B cell (primary cell): Measurements from ENCODE around the gene BLVRB. TPM values are rescaled to one million over a fixed set of nuclear protein-coding genes. Genes with fewer than 3 reads are reported as not detected.

ENCODE experiments used
- ATAC-seq: fragments of 200-7000 bp; cut with Tn5 transposase; one replicate; pipeline ENCODE4 v1.10.0; 2021; ENCODE audit warnings: low read depth, mild to moderate bottlenecking, moderate number of reproducible peaks, moderate library complexity
- CTCF ChIA-PET: fragments of 350-600 bp; sonication (Branson Sonifier 250); formaldehyde crosslinking; loops from one replicate; lab custom pipeline; 2021; ENCODE audit warnings: antibody characterized with exemption, inconsistent platforms; lab: Charles Lee
- POLR2A ChIA-PET: fragments of 350-600 bp; sonication (Branson Sonifier 250); formaldehyde crosslinking; loops from one replicate; lab custom pipeline; 2021; ENCODE audit warnings: antibody characterized with exemption; lab: Charles Lee
- DNase-seq: peaks from one replicate; pipeline ENCODE4 v3.0.0; 2013
- H2AFZ ChIP-seq: 2 replicates; pipeline ENCODE4 v1.6.1; 2012; ENCODE audit warnings: mild to moderate bottlenecking, low read depth, low read length; ENCODE audit not compliant: insufficient read depth, poor library complexity, severe bottlenecking
- H3K27ac ChIP-seq, 2 donors: 1 replicate in 1 of 2; 2 replicates in 1 of 2; pipeline ENCODE4 v1.5.1; 2012 to 2013; ENCODE audit warnings: low read length in 2 of 2, mild to moderate bottlenecking in 2 of 2, moderate library complexity in 1 of 2
- H3K27me3 ChIP-seq, 4 experiments: fragments of 200-600 bp in 1 of 4; sonication (generic) in 1 of 4; replicated peaks in 1 of 4; 1 replicate in 2 of 4; 2 replicates in 2 of 4; pipeline versions ENCODE4 v1.6.1 to v1.7.0; 2013 to 2016; ENCODE audit warnings: low read length in 3 of 4, mild to moderate bottlenecking in 2 of 4, mixed read lengths in 1 of 4, moderate library complexity in 1 of 4; ENCODE audit not compliant: insufficient read depth in 4 of 4, control insufficient read depth in 3 of 4; ENCODE audit errors: control extremely low read depth in 1 of 4
- H3K36me3 ChIP-seq, 2 experiments: replicated peaks in 1 of 2; 1 replicate in 1 of 2; 2 replicates in 1 of 2; pipeline versions ENCODE4 v1.6.1 to v1.7.1; 2013; ENCODE audit warnings: low read length in 1 of 2; ENCODE audit not compliant: insufficient read depth in 2 of 2, control insufficient read depth in 1 of 2; ENCODE audit errors: control extremely low read depth in 1 of 2, extremely low read depth in 1 of 2
- H3K4me1 ChIP-seq, 2 donors: fragments of 200-600 bp in 1 of 2; sonication (generic) in 1 of 2; 1 replicate in 1 of 2; 2 replicates in 1 of 2; pipeline versions ENCODE4 v1.5.1 to v1.6.1; 2013 to 2017; ENCODE audit warnings: low read length in 2 of 2; ENCODE audit not compliant: control insufficient read depth in 2 of 2, insufficient read depth in 2 of 2
- H3K4me2 ChIP-seq: replicated peaks from 2 replicates; pipeline ENCODE3; 2012; ENCODE audit warnings: mild to moderate bottlenecking, low read depth, low read length; ENCODE audit not compliant: poor library complexity, severe bottlenecking
- H3K4me3 ChIP-seq, 5 experiments: fragments of 200-600 bp in 1 of 5; sonication (generic) in 1 of 5; 1 replicate in 3 of 5; 2 replicates in 2 of 5; pipeline versions ENCODE4 v1.5.1 to v1.7.0; 2011 to 2016; ENCODE audit warnings: low read length in 4 of 5, mild to moderate bottlenecking in 4 of 5, low read depth in 2 of 5, control low read depth in 1 of 5, moderate library complexity in 1 of 5; ENCODE audit not compliant: insufficient read depth in 1 of 5; ENCODE audit errors: control extremely low read depth in 1 of 5, extremely low read depth in 1 of 5
- H3K79me2 ChIP-seq: fragments of 200-600 bp; sonication (generic); one replicate; pipeline ENCODE4 v1.6.0; 2016; ENCODE audit warnings: low read length; ENCODE audit not compliant: control insufficient read depth, insufficient read depth
- H3K9ac ChIP-seq: fragments of 200-600 bp; sonication (generic); 2 replicates; pipeline ENCODE4 v1.6.1; 2017; ENCODE audit warnings: mild to moderate bottlenecking, low read length, moderate library complexity
- H3K9me3 ChIP-seq, 3 donors: one replicate each; pipeline versions ENCODE4 v1.6.1 to v1.7.1; 2013; ENCODE audit warnings: low read length in 2 of 3; ENCODE audit not compliant: control insufficient read depth in 2 of 3, insufficient read depth in 1 of 3; ENCODE audit errors: control extremely low read depth in 1 of 3
- H4K20me1 ChIP-seq: 2 replicates; pipeline ENCODE4 v1.6.0; 2012; ENCODE audit warnings: mild to moderate bottlenecking, low read length; ENCODE audit not compliant: insufficient read depth, control insufficient read depth, poor library complexity, severe bottlenecking
- H3K27ac Mint-ChIP-seq: one replicate; pipeline ENCODE4 v1.8.0; 2021; ENCODE audit warnings: mixed read lengths
- H3K27me3 Mint-ChIP-seq: one replicate; pipeline ENCODE4 v1.8.0; 2021; ENCODE audit warnings: mixed read lengths
- H3K4me1 Mint-ChIP-seq: one replicate; pipeline ENCODE4 v1.8.0; 2021; ENCODE audit warnings: mixed read lengths
- H3K4me3 Mint-ChIP-seq: one replicate; pipeline ENCODE4 v1.8.0; 2021; ENCODE audit warnings: mixed read lengths
- H3K9me3 Mint-ChIP-seq: one replicate; pipeline ENCODE4 v1.8.0; 2022; ENCODE audit warnings: mixed read lengths; ENCODE audit not compliant: insufficient read depth
- CTCF ChIP-seq: fragments of 200-600 bp; IDR thresholded peaks from one replicate; pipeline ENCODE4 v1.8.0; 2022; ENCODE audit warnings: antibody characterized with exemption, mild to moderate bottlenecking
- EZH2 ChIP-seq: IDR thresholded peaks from 2 replicates; pipeline ENCODE4 v1.6.1; 2012; ENCODE audit warnings: borderline replicate concordance, low read depth, mild to moderate bottlenecking, moderate library complexity, low read length; ENCODE audit not compliant: insufficient read depth, poor library complexity, severe bottlenecking
- WGBS: methylation state at CpG from one replicate; pipeline ENCODE4 v1.1.5; 2013; ENCODE audit warnings: missing lambda C conversion rate; ENCODE audit not compliant: insufficient coverage; 5-methylcytosine and 5-hydroxymethylcytosine counted together
- intact Hi-C: fragments of 100-400 bp; cut with micrococcal nuclease; formaldehyde crosslinking; loops from one replicate; pipeline ENCODE4 v1.10.0; 2022
- polyA minus RNA-seq: library from RNA; depleted of rRNA, polyadenylated mRNA; stranded (reverse); fragments of >200 nt; gene quantifications from 2 replicates; pipeline ENCODE4 v1.2.3, GENCODE V29; 2012
- polyA plus RNA-seq: library from polyadenylated mRNA; depleted of rRNA; stranded (reverse); fragments of >200 nt; gene quantifications from 2 replicates; pipeline ENCODE4 v1.2.3, GENCODE V29; 2012
- total RNA-seq, 2 donors: library from RNA; stranded (reverse); fragments of 120-200 nt in 1 of 2; gene quantifications; 1 replicate in 1 of 2; 2 replicates in 1 of 2; pipeline versions ENCODE4 v1.2.3 to v1.2.4, GENCODE V29; 2013 to 2022

BLVRB gene
- total RNA-seq, result 11.8 and 14.2 TPM in 2 replicates
- total RNA-seq (2013), result 15.4 TPM
- 16.2 and 23.2 TPM in 2 replicates for polyA plus RNA-seq
- 27.8 and 34.6 TPM in 2 replicates for polyA minus RNA-seq

DNA sequence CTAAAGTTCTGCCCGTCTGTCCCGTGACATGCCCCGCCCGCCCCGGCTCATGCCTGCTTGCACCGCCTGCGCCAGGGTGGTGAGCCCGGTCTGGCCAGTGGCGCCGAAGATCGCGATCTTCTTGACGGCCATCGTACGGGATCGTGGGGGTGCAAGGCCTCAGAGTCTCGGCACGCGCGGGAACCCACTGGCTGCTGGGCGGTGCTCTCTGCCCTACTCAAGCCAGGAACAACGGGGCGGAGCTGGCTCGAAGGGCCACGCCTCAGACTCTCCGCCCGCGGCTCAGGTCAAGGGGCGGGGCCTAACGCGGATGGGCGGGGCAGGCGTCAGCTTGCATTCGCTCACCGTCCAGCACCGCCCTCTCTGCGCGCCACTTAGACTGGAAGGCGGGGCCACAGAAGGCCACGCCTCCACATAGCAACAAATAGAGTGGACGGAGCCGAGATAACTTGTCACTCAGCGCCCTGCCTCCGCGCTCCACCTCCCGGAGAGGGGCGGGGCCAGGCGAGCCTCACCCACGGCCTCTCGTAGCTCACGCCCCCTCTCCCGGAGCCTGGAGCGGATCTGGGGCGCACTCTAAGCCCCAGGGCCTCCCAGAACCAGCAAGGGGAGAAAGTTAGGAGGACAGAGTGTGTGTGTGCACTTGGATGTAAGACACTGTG, at the start of gene BLVRB:
Gene BLVRB (minus strand): TSS at position 189 of the 662 bp plus-strand sequence. CDS start 57 bp downstream, at position 132.
- H3K4me3 ChIP-seq, result peak within 1 kb of the TSS; percentile 1 to 70 (median 62)

More for the DNA sequence above, at the start of gene BLVRB:
- ChIA-PET POLR2A (interaction anchor here (0.5 to 2.2 kb wide), 6 partner anchors 22 to 179 kb away, joined by 3 to 12 read pairs (median 4); partner anchors contain the start of genes SERTAD1 and SERTAD3), CTCF (interaction anchor here (0.6 to 6.7 kb wide), 9 partner anchors 16 to 326 kb away, joined by 3 to 86 read pairs (median 4); partner anchors contain the start of gene SERTAD1)
- Histone ChIP-seq H3K27me3 (peaks cover 0 to 23% (median 3%) of the 10 kb centered on the region in 4 experiments), H3K9ac (peak within 1 kb of the TSS; percentile 66), H4K20me1 (no peaks in the 10 kb centered on the region), H3K9me3 (peaks cover 0 to 14% (median 0%) of the 10 kb centered on the region in 3 donors), H3K27ac (peak within 1 kb of the TSS; percentile 38 to 60), H3K4me2 (peak within 1 kb of the TSS; percentile 80), H3K79me2 (no peaks in the 10 kb centered on the region), H2AFZ (peak within 1 kb of the TSS; percentile 77), H3K36me3 (no peaks in the 10 kb centered on the region), H3K4me1 (peaks cover 30 to 44% of the 10 kb centered on the region in 2 donors)
- under 1% methylated on average over 54 of the region's 54 CpGs for WGBS
- ATAC-seq (peak; percentile 89), DNase-seq (peak; percentile 100)
- intact Hi-C loops, result loop anchor here (1.0 to 5.0 kb wide), 10 partner anchors 21 to 797 kb away; partner anchors contain the start of genes AKT2, C19orf47, HNRNPUL1 and PLD3
- H3K27me3 Mint-ChIP-seq, result peaks cover 12% of the 10 kb centered on the region
- H3K4me1 Mint-ChIP-seq, result peaks cover 44% of the 10 kb centered on the region
- TF ChIP-seq CTCF (no peak), EZH2 (no peak)
- no peaks in the 10 kb centered on the region for H3K9me3 Mint-ChIP-seq
- peak within 1 kb of the TSS; percentile 87 for H3K4me3 Mint-ChIP-seq
- peak within 1 kb of the TSS; percentile 66 for H3K27ac Mint-ChIP-seq
